Measurements from ENCODE around the gene CUTA.

DNA sequence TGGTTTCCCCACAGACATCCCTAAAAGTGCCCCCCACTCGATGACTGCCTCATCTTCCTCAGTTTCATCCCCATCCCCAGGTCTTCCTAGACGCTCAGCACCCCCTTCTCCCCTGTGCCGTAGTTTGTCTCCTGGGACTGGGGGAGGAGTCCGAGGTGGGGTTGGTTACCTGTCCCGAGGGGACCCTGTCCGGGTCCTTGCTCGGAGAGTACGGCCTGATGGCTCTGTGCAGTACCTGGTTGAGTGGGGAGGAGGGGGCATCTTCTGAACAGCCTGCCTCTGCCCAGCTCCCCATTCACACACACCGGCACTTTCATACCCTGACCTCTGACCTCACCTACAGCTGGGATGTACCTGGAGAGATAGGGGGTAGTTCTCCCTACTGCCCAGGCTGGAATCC is 2.1 kb downstream of the CUTA start:
- TF ChIP-seq POLR2AphosphoS5 (IDR thresholded peaks at IDR 0.05) = no peak
- TF ChIP-seq CTCF (IDR thresholded peaks at IDR 0.05) = no peak
- TF ChIP-seq POLR2A (IDR thresholded peaks at IDR 0.05) = no peak
